ENCODE data around the gene KRTAP9-4. TPM values are rescaled to one million over a fixed set of nuclear protein-coding genes. Genes with fewer than 3 reads are reported as not detected.
"Not testable (repeated sequence)": the region's sequence is repeated elsewhere in the genome, so short reads cannot be mapped to it uniquely, and the experiment has no call there.

The KRTAP9-4 gene
- total RNA-seq, 1 experiment from 2014 or later = not detected

DNA sequence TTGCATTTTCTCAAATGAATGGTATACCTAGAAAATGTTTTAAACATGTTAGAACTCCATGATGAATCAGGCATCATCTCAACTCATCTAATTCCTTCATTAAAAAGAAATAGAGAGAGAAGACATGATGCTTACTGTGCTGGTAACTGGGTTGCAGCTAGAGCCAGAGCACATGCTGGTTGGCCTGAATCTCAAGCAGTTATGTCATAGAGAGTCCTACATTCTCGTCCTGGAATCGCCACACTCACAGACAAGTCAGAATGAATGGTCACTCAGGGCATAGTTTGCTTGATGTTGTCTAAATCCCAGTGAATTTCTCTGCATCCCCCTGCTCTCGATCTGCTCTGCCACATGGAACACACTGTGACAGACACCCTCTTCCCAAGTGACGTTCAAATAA is 12.4 kb upstream of the KRTAP9-4 start:
- DNase-seq (ENCODE audit: unreplicated experiment); intact Hi-C loops (cut with micrococcal nuclease); CTCF ChIA-PET; H3K36me3 Mint-ChIP-seq (ENCODE audit: insufficient read depth, unreplicated experiment); H3K9me3 Mint-ChIP-seq (ENCODE audit: unreplicated experiment); H3K27ac Mint-ChIP-seq (ENCODE audit: low read depth, unreplicated experiment); POLR2A ChIA-PET; H3K4me3 Mint-ChIP-seq (ENCODE audit: unreplicated experiment); BruUV-seq (replicated peaks); H3K4me1 Mint-ChIP-seq (ENCODE audit: insufficient read depth, unreplicated experiment): not testable (repeated sequence)
- H3K27me3 Mint-ChIP-seq (ENCODE audit: insufficient read depth, unreplicated experiment) = peaks cover 68% of the 10 kb centered on the region

DNA sequence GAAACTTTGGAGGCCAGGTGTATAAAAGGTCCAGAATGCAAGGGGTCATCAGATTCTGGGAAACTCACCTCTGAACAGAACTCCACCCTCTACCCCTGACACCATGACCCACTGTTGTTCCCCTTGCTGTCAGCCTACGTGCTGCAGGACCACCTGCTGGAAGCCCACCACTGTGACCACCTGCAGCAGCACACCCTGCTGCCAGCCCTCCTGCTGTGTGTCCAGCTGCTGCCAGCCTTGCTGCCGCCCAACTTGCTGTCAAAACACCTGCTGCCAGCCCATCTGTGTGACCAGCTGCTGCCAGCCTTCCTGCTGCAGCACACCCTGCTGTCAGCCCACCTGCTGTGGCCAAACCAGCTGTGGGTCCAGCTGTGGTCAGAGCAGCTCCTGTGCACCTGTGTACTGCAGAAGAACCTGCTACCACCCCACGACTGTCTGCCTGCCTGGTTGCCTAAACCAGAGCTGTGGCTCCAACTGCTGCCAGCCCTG is 11.5 kb upstream of the KRTAP9-4 start, which contains the start of gene KRTAP9-8:
Gene KRTAP9-8 (plus strand): TSS at position 51 of the 489 bp plus-strand sequence. CDS start 53 bp downstream, at position 104.
- H3K9me3 Mint-ChIP-seq (ENCODE audit: unreplicated experiment); H3K4me1 Mint-ChIP-seq (ENCODE audit: insufficient read depth, unreplicated experiment); CTCF ChIA-PET; H3K27ac Mint-ChIP-seq (ENCODE audit: low read depth, unreplicated experiment); BruUV-seq (replicated peaks); DNase-seq (ENCODE audit: unreplicated experiment); intact Hi-C loops (cut with micrococcal nuclease); H3K36me3 Mint-ChIP-seq (ENCODE audit: insufficient read depth, unreplicated experiment); H3K4me3 Mint-ChIP-seq (ENCODE audit: unreplicated experiment): not testable (repeated sequence)
- H3K27me3 Mint-ChIP-seq (ENCODE audit: insufficient read depth, unreplicated experiment) = peaks cover 67% of the 10 kb centered on the region
- POLR2A ChIA-PET = interaction anchor here (0.7 kb wide), 1 partner anchor 221 kb away, joined by 3 read pairs; no protein-coding TSS in a partner anchor

DNA sequence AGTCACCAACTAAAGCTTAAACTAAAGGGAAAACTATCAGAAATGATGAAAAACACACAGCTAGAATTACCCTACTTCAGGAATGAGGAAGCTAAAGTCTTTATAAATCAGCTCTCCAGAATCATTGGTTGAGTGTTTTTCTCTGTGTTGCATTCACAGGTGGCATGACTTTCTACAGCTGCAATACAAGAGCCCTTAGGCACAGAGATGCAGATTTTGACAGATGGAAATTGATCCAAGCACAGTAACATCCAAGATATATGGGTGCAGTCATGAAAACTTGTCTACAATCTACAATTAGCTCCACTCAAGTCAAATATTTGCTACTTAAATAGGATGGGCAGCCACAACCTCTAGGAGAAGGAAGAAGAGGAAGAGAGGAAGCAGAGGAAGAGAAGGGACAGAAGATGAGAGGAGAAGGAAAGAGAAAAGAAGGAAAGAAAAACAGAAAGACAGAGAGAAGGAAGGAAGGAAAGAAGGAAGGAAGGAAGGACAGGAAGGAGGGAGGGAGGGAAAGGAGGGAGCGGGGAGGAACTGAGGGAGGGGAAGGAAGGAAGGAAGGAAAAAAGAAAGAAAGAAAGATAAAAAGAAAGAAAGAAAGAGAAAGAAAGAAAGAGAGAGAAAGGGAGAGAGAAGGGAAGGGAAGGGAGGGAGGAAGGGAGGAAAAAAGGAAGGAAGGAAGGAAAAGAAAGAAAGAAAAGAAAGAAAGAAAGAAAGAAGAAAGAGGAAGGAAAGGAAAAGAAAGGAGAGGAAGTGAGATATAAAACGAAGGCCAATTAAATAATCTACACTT is 2.3 kb upstream of the KRTAP9-4 start:
- BruUV-seq (replicated peaks); H3K4me1 Mint-ChIP-seq (ENCODE audit: insufficient read depth, unreplicated experiment); DNase-seq (ENCODE audit: unreplicated experiment); H3K36me3 Mint-ChIP-seq (ENCODE audit: insufficient read depth, unreplicated experiment); H3K4me3 Mint-ChIP-seq (ENCODE audit: unreplicated experiment); H3K9me3 Mint-ChIP-seq (ENCODE audit: unreplicated experiment); H3K27ac Mint-ChIP-seq (ENCODE audit: low read depth, unreplicated experiment); intact Hi-C loops (cut with micrococcal nuclease); POLR2A ChIA-PET: not testable (repeated sequence)
- H3K27me3 Mint-ChIP-seq (ENCODE audit: insufficient read depth, unreplicated experiment) = peaks cover 70% of the 10 kb centered on the region
- CTCF ChIA-PET = interaction anchor here (0.6 kb wide), 1 partner anchor 102 kb away, joined by 3 read pairs; no protein-coding TSS in a partner anchor

DNA sequence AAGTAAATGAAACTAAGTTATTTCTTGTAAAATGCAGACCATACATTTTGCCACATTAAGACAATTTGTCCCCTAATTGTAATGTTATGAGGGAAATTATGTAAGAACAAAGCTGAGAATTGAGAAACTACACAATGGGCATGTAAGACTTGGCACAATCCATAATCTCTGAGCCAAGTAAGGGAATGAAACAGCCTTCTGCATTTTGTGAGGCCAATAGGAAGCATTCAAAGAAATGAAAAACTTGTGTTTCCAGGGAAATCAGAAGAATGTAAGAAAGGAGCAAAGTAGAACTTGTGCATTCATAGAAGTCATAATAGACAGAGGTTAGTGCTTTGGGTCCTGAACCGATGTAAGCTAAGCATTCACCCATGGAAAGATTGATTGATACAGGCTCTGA is 1.8 kb downstream of the KRTAP9-4 start:
- ChIA-PET CTCF (interaction anchor here (0.6 kb wide), 1 partner anchor 43 kb away, joined by 6 read pairs; no protein-coding TSS in a partner anchor), POLR2A (no interaction called here)
- BruUV-seq (replicated peaks) = no TSS peak
- Mint-ChIP-seq H3K4me1 (ENCODE audit: insufficient read depth, unreplicated experiment) (no peaks in the 10 kb centered on the region), H3K9me3 (ENCODE audit: unreplicated experiment) (no peaks in the 10 kb centered on the region), H3K4me3 (ENCODE audit: unreplicated experiment) (no peak overlapping the region), H3K27me3 (ENCODE audit: insufficient read depth, unreplicated experiment) (peaks cover 91% of the 10 kb centered on the region), H3K27ac (ENCODE audit: low read depth, unreplicated experiment) (no peak overlapping the region), H3K36me3 (ENCODE audit: insufficient read depth, unreplicated experiment) (no peaks in the 10 kb centered on the region)
- intact Hi-C loops (cut with micrococcal nuclease) = no loop called here
- no peak for DNase-seq (ENCODE audit: unreplicated experiment)
- TF ChIP-seq, protein P1, sequence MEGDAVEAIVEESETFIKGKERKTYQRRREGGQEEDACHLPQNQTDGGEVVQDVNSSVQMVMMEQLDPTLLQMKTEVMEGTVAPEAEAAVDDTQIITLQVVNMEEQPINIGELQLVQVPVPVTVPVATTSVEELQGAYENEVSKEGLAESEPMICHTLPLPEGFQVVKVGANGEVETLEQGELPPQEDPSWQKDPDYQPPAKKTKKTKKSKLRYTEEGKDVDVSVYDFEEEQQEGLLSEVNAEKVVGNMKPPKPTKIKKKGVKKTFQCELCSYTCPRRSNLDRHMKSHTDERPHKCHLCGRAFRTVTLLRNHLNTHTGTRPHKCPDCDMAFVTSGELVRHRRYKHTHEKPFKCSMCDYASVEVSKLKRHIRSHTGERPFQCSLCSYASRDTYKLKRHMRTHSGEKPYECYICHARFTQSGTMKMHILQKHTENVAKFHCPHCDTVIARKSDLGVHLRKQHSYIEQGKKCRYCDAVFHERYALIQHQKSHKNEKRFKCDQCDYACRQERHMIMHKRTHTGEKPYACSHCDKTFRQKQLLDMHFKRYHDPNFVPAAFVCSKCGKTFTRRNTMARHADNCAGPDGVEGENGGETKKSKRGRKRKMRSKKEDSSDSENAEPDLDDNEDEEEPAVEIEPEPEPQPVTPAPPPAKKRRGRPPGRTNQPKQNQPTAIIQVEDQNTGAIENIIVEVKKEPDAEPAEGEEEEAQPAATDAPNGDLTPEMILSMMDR (IDR thresholded peaks at IDR 0.05; ENCODE audit: unreplicated experiment) = no peak

DNA sequence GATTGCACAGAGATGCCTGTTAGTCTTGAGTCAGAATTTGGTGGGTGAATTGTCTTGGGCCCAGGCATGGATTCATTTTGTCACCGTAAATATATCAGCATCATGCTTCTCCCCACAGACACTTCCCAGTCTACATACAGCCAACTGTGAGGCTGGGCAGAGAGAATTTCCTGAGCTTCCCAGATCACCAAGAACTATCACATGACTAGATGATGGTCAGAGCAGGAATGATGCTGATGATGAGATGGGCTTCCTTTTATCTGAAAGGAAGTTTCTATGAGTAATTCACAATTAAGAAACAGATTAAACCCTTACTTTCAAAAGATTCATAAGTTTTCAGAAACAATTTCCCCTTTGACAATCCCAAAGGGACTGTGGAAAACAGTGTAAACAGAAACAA is 5.4 kb downstream of the KRTAP9-4 start:
- TF ChIP-seq, protein P1 (IDR thresholded peaks at IDR 0.05; ENCODE audit: unreplicated experiment) = no peak
- H3K4me3 Mint-ChIP-seq (ENCODE audit: unreplicated experiment) = no peak overlapping the region
- ChIA-PET CTCF (interaction anchor here (1.0 kb wide), 1 partner anchor 330 kb away, joined by 4 read pairs; no protein-coding TSS in a partner anchor), POLR2A (no interaction called here)
- peaks cover 100% of the 10 kb centered on the region for H3K27me3 Mint-ChIP-seq (ENCODE audit: insufficient read depth, unreplicated experiment)
- H3K9me3 Mint-ChIP-seq (ENCODE audit: unreplicated experiment) = no peaks in the 10 kb centered on the region
- no TSS peak for BruUV-seq (replicated peaks)
- intact Hi-C loops (cut with micrococcal nuclease) = no loop called here
- H3K27ac Mint-ChIP-seq (ENCODE audit: low read depth, unreplicated experiment) = no peak overlapping the region
- H3K36me3 Mint-ChIP-seq (ENCODE audit: insufficient read depth, unreplicated experiment) = no peaks in the 10 kb centered on the region
- no peaks in the 10 kb centered on the region for H3K4me1 Mint-ChIP-seq (ENCODE audit: insufficient read depth, unreplicated experiment)
- DNase-seq (ENCODE audit: unreplicated experiment) = no peak

DNA sequence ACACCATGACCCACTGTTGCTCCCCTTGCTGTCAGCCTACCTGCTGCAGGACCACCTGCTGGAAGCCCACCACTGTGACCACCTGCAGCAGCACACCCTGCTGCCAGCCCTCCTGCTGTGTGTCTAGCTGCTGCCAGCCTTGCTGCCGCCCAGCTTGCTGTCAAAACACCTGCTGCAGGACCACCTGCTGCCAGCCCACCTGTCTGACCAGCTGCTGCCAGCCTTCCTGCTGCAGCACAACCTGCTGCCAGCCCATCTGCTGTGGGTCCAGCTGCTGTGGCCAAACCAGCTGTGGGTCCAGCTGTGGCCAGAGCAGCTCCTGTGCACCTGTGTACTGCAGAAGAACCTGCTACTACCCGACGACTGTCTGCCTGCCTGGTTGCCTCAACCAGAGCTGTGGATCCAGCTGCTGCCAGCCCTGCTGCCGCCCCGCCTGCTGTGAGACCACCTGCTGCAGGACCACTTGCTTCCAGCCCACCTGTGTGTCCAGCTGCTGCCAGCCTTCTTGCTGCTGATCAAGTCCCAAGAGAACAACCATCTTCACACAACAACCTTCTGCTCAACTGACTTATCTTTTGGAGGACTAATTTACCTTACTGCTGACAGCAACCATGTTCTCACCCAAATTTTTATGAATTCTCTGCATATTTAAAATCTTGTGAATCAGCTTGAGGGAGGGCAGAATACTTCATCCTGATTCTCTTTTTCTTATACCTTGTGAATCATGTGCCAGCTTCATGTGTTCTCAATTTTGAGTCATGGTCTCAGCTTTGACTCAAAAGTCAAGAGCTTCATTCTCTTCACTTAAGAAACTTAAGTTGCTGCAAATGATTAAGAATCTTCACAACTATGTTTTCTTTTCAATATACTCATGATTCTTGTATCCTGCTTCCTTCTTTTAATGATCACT is 6.1 kb downstream of the KRTAP9-4 start, which contains the start of gene KRTAP9-9:
Gene KRTAP9-9 (plus strand): TSS at position 4 of the 910 bp plus-strand sequence.
- H3K4me1 Mint-ChIP-seq (ENCODE audit: insufficient read depth, unreplicated experiment); DNase-seq (ENCODE audit: unreplicated experiment); BruUV-seq (replicated peaks); intact Hi-C loops (cut with micrococcal nuclease); H3K4me3 Mint-ChIP-seq (ENCODE audit: unreplicated experiment); H3K27ac Mint-ChIP-seq (ENCODE audit: low read depth, unreplicated experiment); H3K9me3 Mint-ChIP-seq (ENCODE audit: unreplicated experiment); H3K36me3 Mint-ChIP-seq (ENCODE audit: insufficient read depth, unreplicated experiment); POLR2A ChIA-PET: not testable (repeated sequence)
- H3K27me3 Mint-ChIP-seq (ENCODE audit: insufficient read depth, unreplicated experiment) = peaks cover 100% of the 10 kb centered on the region
- CTCF ChIA-PET = interaction anchor here (1.0 kb wide), 1 partner anchor 329 kb away, joined by 4 read pairs; no protein-coding TSS in a partner anchor
